ENCODE data around the gene EIF3CL.
"Not testable (repeated sequence)": the region's sequence is repeated elsewhere in the genome, so short reads cannot be mapped to it uniquely, and the experiment has no call there.

The EIF3CL gene, protein sequence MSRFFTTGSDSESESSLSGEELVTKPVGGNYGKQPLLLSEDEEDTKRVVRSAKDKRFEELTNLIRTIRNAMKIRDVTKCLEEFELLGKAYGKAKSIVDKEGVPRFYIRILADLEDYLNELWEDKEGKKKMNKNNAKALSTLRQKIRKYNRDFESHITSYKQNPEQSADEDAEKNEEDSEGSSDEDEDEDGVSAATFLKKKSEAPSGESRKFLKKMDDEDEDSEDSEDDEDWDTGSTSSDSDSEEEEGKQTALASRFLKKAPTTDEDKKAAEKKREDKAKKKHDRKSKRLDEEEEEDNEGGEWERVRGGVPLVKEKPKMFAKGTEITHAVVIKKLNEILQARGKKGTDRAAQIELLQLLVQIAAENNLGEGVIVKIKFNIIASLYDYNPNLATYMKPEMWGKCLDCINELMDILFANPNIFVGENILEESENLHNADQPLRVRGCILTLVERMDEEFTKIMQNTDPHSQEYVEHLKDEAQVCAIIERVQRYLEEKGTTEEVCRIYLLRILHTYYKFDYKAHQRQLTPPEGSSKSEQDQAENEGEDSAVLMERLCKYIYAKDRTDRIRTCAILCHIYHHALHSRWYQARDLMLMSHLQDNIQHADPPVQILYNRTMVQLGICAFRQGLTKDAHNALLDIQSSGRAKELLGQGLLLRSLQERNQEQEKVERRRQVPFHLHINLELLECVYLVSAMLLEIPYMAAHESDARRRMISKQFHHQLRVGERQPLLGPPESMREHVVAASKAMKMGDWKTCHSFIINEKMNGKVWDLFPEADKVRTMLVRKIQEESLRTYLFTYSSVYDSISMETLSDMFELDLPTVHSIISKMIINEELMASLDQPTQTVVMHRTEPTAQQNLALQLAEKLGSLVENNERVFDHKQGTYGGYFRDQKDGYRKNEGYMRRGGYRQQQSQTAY

DNA sequence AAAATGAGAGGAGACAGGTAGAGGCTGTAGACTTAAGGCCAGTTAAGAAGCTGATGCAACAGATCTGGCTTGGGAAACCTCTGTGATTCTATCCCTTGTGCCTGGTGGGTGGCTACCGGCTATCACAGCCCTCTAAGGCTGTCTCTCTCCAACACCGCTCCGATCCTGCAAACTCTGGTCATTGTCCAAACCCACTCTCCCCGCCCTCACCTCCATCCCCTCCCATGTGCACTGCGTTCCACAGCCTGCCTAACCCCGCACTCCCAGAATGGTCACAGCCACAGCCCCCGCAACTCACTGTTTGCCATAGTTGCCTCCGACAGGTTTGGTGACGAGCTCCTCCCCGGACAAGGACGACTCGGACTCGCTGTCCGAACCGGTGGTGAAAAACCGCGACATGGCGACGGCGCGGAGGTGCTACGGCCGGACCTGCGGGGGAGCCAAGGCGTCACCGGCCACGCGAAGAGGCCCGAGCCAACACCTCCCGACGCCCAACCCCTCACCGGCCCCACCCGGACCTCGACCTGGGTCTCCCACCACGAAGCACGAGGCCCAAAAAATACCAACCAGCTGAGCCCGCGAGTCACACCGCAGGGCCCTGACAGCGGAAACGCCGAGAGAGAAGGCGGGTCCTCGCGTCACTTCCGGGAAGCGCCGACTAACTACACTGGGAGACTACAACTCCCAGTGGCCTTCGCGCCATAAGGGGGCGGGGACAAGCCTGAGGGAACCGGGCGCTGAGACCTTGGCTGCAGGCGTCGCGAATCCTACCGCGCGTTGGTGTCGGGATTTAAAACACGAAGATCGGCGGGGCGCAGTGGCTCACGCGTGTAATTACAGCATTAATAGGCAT is at the start of gene EIF3CL:
EIF3CL (minus strand) TSS at position 622 of the 853 bp plus-strand sequence; CDS start at position 399, 223 bp downstream.
- DNase-seq (ENCODE audit: low read depth in 2 of 2) = not testable (repeated sequence)

DNA sequence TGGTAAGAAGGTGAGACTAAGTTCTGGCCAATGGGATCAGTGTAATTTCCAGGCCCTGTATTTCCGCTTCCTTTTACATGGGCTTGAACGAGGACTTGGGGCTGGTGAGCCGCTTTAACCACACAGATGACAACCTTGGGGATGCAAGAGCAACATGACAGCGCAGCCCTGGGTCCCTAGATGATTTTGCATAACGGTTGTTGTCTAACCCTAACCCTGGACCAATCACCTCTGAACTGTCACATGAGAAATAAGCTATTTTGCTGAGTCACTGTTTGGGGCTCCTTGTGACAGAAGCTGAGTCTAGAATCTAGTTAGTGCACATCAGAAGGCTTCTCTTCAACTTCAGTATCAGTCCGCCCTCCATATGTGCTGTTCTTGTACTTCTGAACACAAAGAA is 43.4 kb upstream of the EIF3CL start:
- not testable (repeated sequence) for DNase-seq (ENCODE audit: low read depth in 2 of 2)

DNA sequence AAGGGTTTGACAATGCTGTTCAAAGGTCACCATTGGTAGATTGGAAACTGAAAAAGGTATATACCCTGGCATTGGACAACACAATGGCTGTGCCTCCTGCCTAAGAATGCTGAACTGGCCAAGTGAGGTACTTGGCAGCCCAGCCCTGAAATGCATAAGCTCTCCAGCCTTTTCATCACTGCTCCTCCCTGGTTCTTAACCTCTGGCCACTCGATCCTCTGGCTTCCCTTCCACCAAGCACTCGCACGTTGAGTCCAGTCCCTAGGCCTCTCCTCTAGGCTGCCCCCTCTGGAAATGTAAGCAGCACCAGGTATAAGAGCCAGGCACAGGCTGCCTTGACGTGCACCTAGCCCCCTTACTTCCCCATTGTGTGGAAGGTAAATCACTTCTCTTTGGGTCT is 42.7 kb upstream of the EIF3CL start:
- not testable (repeated sequence) for DNase-seq (ENCODE audit: low read depth in 2 of 2)

DNA sequence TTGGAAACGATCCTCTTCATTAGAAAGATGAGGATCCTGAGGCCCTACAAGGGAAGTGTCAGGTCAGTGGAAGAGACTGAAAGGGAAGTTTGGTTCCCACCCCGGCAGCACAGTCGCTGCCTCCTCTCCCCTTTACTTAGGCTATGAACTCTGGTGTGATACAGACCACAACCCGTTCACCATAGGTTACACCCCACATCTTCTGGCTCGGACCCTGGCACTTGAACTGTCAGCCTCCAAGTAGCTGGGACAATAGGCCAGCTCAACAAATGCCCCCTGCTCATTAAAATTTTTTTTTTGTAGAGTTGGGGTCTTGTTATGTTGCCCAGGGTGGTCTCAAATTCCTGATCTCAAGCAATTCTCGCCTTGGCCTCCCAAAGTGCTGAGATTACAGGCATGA is 40.3 kb upstream of the EIF3CL start:
- not testable (repeated sequence) for DNase-seq (ENCODE audit: low read depth in 2 of 2)

DNA sequence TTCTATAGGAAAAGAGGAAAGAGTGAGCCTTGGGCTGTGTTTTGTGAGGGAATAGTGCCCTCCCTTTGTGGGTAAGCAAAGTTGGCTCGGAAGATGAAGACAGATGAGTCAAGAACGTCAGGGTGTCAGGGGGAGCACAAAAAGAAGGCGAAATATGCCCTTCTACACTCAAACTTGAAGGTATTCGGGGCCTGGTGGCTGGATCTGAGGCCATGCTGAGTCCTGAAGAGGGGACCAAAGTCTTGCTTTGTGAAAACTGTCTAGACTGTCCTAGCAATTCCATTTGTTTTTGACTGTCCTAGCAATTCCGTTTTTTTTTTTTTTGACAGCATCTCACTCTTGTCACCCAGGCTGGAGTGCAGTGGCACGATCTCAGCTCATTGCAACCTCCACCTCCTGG is 35.3 kb upstream of the EIF3CL start:
- DNase-seq (ENCODE audit: low read depth in 2 of 2) = not testable (repeated sequence)

DNA sequence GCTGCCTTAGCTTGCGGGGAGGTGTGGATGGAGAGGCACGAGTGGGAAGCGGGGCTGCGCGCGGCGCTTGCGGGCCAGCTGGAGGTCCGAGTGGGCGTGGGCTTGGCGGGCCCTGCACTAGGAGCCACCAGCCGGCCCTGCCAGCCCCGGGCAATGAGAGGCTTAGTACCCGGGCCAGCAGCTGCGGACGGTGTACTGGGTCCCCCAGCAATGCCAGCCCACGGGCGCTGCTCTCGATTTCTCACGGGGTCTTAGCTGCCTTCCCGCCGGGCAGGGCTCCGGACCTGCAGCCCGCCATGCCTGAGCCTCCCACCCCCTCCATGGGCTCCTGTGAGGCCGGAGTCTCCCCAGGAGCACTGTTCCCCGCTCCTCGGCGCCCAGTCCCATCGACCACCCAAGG is 31.7 kb upstream of the EIF3CL start:
- not testable (repeated sequence) for DNase-seq (ENCODE audit: low read depth in 2 of 2)

DNA sequence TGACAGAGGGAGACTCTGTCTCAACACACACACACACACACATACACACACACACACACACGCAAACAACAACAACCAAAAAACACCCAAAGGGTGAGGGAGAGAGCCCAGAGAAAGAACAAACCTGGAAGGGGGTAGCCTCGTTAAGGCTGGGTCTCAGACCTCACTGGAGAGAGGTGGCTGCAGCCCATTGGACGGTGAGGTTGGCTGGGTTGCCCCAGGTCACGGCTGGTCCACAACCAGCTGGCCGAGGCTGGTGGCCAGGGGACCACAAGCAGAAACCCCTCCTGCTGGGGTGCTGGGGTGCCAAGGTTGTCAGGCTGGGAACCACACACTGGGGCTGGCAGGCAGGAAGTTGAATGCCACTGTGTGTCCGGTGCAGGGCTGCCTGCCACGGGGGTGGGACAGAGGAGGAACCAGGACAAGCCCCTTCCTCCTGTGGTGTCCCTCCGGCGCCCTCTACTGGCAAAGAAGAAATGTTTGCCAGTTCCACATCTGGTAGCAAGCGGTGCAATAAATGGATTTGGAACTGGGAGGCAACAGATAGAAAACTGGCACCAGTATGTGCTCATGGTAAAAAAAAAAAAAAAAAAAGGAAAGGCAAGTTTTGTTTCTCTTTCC is 22.5 kb upstream of the EIF3CL start:
- not testable (repeated sequence) for DNase-seq (ENCODE audit: low read depth in 2 of 2)

DNA sequence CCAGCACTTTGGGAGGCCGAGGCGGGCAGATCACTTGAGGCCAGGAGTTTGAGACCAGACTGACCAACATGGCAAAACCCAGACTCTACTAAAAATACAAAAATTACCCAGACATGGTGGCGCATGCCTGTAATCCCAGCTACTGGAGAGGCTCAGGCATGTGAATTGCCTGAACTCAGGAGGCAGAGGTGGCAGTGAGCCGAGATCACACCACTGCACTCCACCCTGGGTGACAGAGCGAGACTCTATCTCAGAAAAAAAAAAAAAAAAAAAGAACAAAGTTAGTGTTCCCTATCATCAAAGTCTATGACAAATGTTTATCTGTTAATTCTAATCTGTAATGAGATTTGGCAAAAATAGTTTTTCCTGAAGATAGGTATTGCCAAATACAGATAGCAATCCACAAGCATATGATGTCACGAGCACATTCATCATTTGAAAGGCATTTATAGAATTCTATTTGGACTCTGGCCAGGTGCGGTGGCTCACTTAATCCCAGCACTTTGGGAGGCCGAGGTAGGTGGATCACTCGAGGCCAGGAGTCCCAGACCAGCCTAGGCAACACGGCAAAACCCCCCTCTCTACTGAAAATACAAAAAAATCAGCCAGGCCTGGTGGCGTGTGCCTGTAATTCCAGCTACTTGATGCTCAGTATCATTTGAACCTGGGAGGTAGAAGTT is 17.6 kb upstream of the EIF3CL start:
- not testable (repeated sequence) for DNase-seq (ENCODE audit: low read depth in 2 of 2)

DNA sequence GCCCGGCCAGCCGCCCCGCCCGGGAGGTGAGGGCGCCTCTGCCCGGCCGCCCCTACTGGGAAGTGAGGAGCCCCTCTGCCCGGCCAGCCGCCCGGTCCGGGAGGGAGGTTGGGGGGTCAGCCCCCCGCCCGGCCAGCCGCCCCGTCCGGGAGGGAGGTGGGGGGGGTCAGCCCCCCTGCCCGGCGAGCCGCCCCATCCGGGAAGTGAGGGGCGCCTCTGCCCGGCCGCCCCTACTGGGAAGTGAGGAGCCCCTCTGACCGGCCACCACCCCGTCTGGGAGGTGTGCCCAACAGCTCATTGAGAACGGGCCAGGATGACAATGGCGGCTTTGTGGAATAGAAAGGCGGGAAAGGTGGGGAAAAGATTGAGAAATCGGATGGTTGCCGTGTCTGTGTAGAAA is 13.4 kb upstream of the EIF3CL start:
- DNase-seq (ENCODE audit: low read depth in 2 of 2) = not testable (repeated sequence)

DNA sequence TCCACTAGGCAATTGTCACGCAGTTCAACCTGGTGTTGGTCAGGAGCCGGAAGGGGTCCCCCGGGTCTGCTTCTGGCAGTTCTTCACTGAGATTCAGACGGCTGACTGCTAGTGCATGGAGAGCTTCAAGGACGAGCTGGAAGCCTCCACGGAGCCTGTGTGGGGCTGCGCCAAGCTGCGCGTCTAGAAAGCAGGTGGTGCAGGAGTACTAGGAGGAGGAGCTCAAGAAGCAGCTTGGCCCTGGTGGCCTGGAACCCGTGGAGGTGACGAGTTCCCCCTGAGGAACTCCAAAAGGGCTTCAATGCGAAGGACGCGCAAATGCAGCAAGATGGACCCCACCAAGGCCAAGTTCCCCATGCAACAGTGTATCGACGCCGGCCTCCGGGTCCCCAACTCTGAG is 10.9 kb upstream of the EIF3CL start:
- not testable (repeated sequence) for DNase-seq (ENCODE audit: low read depth in 2 of 2)

DNA sequence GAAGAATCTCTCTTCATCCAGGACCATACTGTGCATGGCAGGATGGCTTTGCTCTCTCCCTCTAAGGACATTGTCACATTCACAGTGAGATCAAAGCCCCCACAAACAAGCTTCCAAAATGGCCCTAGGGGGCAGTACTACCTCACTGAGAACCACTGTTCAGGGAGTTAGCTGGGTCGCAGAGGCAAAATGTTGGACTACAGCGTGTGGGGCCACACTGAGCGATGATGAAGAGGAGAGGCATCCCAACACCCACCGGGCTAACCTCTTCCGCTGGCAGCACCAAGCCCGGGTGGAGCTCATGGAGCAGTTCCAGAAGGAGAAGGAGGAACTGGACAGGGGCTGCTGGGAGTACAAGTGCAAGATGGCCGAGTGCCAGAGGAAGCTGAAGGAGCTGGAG is 9.9 kb upstream of the EIF3CL start:
- DNase-seq (ENCODE audit: low read depth in 2 of 2) = not testable (repeated sequence)

DNA sequence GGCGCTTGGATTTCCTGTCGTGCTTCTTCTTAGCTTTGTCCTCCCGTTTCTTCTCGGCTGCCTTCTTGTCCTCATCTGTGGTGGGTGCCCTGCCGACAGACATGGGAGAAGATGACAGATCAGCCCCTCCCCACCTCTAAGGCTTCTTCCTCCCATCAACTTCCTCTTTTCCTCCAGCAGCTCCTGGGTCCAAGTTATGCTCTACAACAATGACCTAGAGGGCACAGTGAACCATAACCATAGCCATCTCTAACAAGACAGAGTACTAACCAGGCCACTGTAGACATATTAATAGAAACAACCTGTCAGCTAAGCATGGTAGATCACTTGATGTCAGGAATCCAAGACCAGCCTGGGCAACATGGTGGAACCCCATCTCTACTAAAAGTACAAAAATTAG is 11.6 kb downstream of the EIF3CL start:
- DNase-seq (ENCODE audit: low read depth in 2 of 2) = not testable (repeated sequence)

DNA sequence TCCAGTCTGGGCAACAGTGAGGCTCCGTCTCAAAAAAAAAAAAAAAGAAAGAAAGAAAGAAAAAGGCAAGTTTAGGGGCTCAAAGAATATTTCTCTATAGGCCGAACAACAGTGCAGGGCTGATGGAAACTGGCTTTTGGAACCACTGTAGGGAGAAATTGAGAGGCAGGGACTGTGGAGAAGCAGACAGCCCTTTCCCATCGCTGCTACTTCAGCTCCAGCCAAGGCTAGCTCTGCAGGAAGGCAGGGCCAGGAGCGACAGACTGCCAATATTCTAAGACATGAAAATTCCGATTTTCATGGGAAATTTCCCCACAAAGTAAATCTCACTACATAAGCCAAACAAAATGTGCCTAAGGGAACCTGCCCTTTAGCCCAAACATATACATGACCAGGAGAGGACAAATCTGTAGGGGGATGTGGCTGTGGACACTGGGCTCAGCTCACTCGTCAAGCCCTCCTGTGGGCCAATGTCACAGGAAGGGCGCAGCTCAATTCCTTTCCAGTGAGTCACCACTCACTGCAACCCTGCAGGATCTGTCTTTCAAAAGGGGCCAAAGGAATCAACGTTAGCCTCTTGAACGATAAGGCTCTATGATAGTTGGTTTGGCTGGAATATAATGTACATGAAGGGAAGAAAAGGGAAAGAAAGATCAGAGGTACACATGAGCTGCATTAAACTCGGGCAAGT is 21.3 kb downstream of the EIF3CL start:
- not testable (repeated sequence) for DNase-seq (ENCODE audit: low read depth in 2 of 2)

DNA sequence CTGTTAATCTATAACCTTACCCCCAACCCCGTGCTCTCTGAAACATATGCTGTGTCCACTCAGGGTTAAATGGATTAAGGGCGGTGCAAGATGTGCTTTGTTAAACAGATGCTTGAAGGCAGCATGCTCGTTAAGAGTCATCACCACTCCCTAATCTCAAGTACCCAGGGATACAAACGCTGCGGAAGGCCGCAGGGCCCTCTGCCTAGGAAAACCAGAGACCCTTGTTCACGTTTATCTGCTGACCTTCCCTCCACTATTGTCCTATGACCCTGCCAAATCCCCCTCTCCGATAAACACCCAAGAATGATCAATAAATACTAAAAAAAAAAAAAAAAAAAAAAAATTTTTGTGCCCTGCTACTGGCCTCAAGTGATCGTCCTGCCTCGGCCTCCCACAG is 25.8 kb downstream of the EIF3CL start:
- DNase-seq (ENCODE audit: low read depth in 2 of 2) = not testable (repeated sequence)

DNA sequence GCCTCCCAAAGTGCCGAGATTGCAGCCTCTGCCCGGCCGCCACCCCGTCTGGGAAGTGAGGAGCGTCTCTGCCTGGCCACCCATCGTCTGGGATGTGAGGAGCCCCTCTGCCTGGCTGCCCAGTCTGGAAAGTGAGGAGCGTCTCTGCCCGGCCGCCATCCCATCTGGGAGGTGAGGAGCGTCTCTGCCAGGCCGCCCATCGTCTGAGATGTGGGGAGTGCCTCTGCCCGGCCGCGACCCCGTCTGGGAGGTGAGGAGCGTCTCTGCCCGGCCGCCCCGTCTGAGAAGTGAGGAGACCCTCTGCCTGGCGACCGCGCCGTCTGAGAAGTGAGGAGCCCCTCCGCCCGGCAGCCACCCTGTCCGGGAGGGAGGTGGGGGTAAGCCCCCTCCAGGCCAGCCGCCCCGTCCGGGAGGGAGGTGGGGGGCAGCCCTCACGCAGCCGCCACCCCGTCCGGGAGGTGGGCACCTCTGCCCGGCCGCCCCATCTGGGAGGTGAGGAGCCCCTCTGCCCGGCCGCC is 26.5 kb downstream of the EIF3CL start:
- DNase-seq (ENCODE audit: low read depth in 2 of 2) = not testable (repeated sequence)

DNA sequence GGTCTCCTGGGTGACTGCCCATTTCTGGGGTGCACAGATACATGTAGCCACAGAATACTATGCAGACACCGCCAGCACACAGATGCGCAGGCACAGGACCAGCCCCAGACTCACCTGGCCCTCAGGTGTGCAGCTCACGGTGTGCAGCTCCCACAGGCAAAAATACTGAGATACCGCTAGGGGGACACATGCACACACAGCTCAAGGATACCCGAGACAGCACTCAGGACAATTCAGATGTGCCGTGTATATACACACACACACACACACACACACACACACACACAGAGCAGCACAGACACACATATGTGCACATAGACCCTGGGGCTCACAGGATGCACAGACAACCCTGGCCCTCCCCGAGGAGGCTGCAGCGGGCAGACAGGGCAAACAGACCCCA is 28.5 kb downstream of the EIF3CL start:
- not testable (repeated sequence) for DNase-seq (ENCODE audit: low read depth in 2 of 2)

DNA sequence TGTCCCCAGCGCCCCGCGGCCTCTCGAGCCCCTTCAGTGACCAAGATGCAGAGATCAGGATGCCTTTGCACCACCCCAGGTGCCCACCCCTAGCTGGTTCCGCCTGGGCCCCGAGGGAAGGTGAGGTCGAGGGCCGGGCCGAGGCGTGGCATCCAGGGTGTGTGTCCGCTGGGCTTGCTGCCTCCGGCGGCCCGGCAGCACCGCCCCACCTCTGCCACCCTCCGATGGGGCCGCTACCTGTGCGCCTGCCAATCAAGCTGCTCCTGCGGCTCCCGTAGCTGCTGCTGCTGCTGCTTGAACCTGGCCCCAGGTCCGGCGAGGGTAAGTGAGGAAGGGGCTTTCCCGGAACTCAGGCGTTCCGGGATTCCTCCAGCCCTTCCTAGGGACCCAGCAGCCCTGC is 29.4 kb downstream of the EIF3CL start:
- DNase-seq (ENCODE audit: low read depth in 2 of 2) = not testable (repeated sequence)

DNA sequence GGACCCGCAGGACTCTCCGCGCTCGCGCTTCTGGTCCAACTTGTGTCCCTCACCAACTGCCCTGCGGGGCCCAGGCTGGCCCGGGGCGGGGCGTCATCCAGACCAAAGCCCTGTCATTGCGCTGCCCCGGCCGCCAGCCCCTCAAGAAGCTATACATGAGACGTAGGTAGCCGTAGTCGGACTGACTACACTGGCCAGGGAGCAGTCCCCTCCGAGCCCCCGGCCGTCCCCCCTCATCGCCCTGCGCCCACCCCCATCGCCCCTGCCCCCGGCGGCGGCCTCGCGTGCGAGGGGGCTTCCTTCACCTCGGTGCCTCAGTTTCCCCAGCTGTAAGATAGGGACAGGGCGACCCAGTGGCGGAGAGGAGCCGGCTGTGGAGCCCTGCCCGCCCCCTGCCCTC is 35.7 kb downstream of the EIF3CL start:
- not testable (repeated sequence) for DNase-seq (ENCODE audit: low read depth in 2 of 2)
